NCI-H146 (cell line): Measurements from ENCODE around the gene FAM43A.
A peak's percentile ranks its signal among the peaks of the same experiment; 100 is the strongest.

Experiments
- DNase-seq: peaks from one replicate; lab custom pipeline; 2025; lab: John Stamatoyannopoulos, UW

Gene FAM43A, protein sequence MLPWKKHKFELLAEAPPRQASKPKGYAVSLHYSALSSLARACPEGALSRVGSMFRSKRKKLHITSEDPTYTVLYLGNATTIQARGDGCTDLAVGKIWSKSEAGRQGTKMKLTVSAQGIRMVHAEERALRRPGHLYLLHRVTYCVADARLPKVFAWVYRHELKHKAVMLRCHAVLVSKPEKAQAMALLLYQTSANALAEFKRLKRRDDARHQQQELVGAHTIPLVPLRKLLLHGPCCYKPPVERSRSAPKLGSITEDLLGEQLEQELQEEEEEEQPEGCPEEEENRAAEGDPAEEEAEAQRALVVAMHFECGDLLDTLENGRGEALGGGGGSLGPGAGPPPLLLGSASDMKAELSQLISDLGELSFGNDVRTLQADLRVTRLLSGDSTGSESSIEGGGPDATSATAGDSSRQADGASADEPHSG

DNA sequence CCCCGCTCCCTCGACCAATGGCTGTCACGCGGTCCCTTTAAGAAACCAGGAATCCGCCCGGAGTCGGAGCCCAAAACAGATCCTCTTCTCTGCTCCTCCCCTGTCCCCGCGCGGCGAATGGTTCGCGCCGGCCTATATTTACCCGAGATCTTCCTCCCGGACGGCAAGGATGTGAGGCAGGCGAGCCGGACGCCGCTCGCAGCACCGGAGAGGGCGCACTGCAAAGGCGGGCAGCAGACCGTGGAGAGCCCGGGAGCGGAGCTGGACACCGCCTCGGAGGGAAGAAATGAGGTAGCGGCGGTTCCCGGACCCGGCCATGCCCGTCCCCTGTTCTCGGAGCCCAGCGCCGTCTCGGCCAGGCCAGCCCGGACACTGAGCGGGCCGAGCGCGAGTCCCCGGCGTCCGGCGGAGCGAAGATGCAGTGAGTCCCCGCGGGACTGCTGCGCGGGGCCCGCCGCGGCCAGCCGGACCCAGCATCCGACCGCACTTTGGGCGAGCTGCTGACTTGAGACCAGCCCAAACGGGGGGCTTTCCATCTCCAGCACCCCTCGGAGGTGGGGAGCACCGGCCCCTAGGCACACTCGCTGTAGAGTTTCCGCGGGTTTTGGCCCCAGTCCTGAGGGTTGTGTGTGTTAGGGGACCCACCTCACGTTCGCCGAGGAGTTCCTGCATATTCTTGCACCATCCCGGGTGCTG, at the start of gene FAM43A:
Gene FAM43A, plus strand, starts transcription at position 166 of the 696 bp plus-strand sequence. CDS start 944 bp downstream, outside the sequence.
- DNase-seq = peak; percentile 87

DNA sequence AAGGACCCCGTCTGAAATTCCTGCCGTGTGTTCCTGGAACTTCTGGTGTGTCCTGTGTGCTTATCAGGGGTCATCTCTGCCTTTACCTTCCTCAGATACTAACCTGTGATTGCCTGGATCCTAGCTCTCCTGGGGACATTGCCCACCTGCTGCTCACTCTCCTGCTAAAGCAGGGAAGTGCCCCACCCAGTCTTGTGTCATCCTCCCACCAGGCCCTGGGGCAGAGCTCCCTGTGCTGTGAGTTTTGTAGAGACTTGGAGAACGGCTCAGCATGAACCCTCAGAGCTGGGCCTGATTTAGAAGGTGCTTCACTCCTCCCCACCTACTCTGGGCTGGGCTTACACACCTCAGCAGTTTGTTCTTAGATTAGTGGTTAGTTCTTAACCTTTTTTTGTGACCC, 48.6 kb upstream of the FAM43A start:
- DNase-seq = peak; percentile 31

DNA sequence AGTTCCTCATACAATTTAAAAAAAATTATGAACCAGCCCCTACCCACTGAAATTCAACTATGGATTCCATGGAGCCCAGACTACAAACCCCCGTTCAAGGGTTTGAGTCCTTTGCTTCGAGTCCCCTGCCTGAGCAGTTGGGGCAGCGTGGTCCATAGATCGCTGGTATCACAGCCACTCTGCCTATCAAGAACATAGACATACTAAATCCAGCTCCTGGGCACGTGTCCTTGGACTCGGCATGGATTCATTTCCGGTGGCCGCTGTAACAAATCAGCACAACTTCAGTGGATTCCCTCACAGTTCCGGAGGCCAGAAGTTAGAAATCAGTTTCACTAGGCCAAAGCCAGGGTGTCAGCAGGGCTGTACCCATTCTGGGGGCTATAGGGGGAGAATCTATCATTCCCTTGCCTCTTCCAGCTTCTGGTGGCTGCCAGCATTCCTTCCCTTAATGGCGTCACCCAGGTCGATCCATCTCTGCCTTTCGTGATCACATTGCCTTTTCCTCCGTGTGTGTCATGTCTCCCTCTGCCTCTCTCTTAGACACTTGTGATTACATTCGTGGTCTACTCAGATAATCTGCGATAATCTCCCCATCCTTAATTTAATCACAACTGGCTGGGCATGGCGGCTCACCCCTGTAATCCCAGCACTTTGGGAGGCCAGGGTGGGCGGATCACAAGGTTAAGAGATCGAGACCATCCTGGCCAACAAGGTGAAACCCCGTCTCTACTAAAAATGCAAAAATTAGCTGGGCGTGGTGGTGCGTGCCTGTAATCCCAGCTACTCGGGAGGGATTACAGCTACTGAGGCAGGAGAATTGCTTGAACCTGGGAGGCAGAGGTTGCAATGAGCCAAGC, 47.9 kb upstream of the FAM43A start:
- no peak for DNase-seq

DNA sequence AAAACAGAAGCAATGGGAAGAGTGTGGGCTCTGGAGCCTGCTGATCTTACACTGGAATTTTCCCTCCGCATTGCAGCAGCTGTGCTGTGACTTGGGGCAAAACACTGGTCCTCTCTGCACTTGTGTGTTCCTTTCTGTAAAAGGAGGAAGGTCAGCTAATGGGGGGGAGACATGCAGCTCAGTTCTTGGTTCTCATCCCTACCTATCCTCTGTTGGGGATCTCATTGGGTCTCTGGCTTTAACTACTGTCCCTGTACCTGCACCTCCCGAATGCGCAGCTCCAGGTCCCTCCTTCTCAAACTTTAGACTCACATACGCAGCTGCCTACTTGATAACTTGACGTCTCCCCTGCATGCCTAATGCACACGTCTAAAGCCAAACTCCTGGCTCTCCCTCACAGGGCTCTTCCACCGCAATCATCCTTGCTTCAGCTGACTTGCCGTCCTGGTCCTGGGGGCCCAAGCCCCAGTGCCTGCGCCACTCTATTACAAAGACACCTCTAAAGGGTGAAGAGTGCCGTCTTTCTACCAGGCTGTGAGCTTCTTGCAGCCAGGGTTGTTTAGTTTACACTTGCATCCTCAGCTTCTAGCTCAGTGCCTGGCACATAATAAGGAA, 46.6 kb upstream of the FAM43A start:
- DNase-seq = no peak

DNA sequence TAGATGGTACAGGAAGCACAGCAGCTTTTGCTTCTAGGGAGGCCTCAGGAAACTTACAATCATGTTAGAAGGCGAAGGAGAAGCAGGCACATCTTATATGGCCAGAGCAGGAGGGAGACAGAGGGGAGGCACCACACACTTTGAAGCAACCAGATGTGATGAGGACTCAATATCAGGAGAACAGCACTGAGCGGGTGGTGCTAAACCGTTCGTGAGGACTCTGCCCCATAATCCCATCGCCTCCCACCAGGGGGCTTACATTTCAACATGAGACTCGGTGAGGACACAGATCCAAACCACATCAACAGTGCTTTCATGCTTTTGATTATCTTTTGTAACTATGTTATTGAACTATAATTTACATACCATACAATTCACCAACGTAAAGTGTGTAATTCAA, 44.9 kb upstream of the FAM43A start:
- DNase-seq = no peak

DNA sequence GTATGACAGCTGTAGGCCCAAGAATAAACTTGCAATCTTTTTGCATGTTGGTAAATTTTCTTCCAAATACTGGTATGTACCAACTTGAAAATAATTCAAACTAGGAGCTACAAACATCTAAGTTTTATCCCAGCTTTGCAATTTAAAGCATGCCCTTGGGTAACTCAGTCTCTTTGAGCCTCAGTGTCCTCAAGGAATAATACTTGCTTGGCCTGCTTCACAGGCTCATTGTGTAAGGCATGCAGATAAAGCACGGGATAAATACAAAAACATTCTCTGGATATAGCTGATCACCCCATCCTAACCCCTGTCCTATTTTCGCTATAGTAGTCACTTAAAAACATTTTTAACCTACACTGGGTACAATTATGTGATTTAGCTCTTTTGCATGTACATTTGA, 42.9 kb upstream of the FAM43A start:
- DNase-seq = no peak

DNA sequence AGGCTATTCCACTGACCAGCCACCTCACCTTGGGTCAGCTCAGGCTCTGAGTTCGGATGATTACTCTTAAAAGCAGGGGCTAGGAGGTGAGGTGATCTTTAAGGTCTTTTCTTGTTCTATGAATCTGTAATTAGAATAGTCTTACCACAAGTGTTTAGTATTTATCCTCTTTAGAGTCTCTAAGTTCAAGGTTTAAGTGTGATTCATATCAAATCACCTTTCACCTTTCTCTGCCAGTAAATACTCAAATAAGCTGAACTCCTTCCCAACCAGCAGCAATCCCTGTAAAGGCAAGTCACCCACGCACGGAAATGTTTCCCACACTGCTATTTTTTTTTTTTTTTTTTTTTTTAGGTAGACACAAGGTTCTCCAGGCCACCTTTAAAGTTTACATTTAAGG, 37.9 kb upstream of the FAM43A start:
- no peak for DNase-seq

DNA sequence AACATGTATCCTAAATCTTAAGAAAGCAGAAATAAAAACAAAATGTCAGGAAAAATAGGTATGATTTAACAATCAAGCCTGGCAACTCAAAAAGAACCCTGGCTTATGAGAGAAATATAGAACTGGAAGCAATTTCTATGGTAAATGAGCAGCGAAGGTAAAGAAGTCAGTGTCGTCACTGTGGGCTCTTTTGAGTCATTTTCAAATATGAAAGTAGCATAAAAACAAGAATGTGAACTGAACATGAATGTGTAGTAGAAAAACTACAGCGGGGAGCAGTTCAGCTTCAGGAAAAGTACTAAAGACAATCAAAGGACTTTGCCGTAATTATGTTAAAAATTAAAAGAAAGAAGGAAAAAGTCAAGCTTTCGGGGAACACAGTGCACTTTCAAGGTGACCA, 31.2 kb upstream of the FAM43A start:
- no peak for DNase-seq

DNA sequence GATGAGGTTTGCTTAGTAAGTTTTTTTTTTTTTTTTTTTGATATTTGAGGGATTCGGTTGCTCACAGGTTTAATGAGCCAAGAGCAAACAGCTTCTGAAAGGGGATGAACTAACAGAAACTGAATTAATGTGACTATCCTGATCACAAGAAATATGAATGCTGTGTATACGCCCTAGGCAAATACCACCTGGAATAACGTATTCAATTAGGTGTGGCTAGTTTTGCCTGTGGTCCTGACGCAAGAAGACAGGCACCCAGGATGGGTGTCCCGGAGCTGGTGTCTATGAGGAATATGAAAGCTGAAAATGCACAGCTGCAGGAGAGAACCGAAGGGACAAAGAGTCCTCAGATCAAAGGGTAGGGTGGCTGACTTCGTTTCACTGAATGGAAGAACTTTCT, 28.2 kb upstream of the FAM43A start:
- DNase-seq = peak; percentile 95

DNA sequence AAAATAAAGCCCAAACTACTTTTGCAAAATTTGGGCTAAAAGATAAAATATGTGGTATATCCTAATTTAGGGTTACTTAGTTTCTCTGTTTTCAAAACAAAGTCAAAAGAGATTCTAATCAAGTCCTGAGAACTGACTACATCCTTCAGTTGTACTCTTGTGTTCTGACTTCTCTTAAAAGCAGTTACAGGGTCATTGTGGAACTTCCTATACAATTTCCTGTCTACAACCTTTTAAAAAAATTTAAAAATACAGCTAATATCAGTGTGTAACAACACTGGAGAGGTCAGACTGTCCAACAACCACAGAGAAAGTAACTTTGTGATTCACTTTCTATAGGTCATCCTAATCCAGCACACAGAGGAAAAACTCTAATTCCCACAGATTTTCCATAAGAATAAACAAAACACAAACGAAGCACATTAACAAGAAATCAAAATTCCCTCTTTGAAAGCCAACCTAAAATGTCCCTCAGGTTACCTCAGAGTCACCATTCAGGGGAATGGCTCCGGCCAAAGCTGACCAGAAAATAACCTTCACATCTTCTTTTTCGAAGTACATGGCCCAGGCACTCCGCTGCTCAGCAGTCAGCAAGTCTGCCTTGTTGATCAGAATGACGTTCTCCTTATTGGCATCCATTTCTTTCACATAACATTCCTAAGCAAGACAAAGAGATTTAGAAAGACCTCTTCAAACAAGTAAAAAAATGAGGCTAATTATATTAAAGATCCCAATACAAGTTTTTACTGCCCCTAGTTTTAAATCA, 27.0 kb upstream of the FAM43A start:
- no peak for DNase-seq

DNA sequence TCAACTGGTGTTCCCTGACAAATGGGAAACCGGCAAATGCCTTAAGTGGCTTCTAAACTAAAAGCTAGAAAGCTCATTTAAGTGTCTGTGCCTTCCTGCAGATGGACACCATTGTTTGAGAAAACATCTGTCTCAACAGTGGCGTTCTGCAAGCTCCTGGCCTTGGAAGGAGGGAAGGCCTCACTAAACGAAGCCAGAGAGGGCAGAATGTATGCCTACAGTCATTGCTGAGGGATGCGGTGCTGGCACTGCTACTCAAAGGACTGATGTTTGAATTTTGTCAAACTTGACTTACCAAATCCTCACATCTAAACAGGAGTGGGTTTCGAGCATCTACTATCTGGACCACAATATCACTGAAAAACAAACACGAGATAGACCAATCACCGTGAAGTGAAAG, 25.9 kb upstream of the FAM43A start:
- DNase-seq = no peak

DNA sequence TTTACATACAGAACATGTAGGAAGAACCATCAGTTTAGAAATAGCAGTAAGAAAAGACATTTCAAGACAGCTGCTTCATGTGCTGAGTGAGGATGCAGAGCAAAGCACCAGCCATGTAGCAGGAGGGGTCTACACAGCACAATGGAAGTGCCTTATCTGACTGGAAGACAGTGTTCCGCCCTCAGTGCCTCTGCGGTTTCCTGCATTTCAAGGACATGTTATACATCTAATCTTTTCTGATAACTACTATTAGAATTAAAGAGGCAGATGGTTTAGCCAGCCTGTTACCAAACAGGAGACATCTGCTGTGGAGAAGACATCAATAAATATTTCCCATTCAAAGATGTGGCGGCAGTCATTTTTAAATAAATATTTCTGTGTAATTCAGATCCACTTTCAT, 24.3 kb upstream of the FAM43A start:
- DNase-seq = no peak

DNA sequence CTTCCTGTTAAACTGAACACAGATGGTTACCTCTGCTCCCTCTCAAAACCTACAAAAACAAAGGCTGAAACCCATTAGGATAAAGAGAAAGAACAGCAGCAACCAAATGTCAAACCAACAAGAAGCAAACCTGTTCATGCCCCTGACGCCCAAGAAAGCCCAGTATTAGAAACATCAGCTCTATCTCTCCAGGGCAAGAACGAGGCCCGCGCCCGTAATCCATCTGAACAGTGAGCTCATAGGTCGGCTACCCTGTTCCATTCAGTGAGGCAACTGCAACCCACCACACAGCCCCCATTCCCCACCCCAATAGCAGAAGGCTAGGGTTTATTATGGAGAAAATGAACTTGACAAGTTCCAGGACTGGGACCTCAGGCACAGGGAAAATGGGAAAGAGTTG, 23.7 kb upstream of the FAM43A start:
- no peak for DNase-seq

DNA sequence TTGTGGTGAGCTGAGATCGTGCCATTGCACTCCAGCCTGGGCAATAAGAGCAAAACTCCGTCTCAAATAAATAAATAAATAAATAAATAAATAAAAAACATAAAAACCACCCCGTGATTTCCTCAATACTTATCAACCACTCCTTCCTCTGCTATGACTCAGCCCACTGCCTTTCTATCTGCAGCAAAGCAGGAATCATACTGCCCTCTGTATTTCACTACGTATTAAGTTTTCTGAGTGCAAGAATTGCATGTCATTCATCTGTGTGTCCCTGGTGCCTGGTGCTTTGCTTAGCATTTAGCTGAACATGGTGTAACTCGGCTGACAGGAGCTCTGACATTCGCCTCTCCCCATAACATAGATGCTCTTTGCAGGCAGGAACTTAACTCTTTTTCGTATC, 20.8 kb upstream of the FAM43A start:
- DNase-seq = no peak

DNA sequence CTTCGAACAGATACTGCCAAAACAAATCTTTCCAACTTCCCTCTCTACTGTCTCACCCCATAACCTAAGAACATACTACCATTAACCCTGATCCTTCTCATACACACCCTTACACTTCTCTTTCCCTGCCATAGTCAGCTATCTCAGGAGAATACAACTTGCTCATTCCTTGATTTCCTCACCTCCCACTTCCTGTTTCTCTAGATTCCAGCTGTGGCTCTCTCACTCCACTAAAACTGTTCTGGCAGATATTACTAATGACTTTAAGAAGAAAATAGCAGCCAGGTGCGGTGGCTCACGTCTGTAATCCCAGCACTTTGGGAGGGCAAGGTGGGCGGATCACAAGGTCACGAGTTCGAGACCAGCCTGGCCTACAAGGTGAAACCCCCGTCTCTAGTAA, 18.3 kb upstream of the FAM43A start:
- DNase-seq = no peak

DNA sequence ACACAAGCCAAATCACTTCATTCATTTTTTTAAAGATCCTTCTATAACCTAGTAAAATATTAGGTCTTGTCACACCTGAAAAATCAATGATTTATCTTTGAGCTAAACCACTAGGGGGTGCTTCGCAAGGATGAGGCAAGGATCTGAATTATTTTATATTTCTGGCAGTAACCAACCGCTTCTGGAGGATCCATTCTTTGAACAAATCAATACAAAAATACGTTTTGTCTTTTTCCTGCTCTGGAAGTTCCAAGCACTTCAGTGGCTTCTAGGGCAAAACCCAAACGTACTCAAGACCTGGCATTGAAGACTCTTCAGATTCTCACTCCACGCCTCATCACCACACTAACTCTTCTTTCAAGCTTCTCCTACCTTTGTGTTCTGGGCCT, 14.2 kb upstream of the FAM43A start:
- peak; percentile 62 for DNase-seq

DNA sequence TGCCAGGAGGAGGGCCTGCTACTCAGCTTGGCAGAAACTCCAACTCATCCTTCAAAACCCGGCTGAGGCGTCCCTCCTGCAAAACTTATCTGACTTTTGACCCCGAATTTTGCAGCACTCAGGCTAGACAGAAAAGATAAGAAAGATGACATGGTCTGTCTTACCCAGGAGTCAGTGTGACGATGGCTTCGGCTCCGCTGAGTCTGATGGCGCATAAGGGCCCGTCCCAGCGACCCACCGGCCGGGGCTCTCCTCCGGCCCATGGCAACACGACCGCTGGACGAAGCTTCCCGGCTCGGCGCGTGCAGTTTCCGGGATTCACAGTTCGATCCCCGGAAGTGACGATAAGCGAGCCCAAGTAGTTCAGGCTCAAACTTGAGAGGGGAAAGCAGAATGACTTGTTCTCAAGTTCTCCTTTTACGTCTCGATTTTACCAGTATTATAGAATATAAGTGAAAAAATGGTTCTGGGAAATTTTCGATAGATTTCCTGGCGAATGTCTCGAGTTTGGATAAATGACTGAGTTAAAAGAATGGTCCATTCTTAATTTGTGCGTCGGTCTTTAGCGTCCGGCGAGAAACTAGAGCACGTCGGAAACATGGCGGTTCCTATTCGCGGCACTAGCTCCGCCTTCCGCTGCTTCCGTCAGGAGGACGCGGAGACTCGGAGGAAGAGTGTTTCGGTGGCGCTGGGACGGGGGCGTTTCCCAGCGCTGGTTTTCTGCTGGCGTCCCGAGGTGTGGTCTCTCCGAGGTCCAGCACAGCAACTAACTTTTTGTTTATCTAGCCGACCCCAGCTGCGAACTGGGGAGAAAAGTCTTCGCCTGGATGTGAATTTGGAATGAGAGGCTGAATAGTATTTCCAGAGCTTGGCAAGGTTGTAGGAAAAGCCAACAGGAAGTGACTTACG, 13.5 kb upstream of the FAM43A start, which contains the start of gene LSG1:
Gene LSG1, minus strand, starts transcription at position 292 of the 909 bp plus-strand sequence. Its CDS starts 29 bp downstream, at position 263.
- peak; percentile 98 for DNase-seq

DNA sequence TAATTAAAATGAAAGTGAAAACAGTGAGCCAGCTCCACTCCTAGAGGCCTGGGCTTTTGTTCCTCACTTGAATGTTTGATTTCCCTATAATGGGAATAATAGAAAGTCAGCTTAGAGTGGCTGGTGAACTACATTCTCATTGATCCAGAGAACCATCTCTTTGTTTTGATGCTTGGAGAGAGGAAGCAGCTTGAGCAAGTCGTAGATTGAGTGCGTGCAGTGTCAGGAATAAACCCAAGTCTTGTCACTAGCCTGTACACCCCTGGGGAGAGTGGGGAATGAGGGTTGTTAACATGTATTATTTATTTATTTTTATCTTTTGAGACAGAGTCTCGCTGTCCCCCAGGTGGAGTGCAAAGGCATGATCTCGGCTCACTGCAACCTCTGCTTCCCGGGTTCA, 12.8 kb upstream of the FAM43A start:
- peak; percentile 50 for DNase-seq

DNA sequence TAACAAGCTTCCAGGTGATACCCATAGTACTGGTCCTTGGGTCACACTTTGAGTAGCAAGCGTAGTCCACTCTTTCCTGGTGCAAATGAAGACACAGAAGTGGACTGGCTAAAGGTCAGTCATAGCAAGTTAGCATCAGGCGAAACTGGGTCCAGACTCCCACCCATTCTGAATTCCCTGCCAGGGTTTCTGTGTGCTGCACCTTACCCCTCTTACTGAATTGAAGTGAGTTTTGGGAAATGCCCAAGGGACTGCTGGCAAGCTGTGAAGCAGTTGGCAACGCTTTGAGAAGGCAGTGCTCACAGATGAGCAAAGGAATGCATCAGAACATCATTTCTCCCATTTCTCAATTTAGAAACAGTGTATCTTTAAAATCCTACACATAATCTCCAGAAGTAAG, 11.9 kb upstream of the FAM43A start:
- DNase-seq = no peak

DNA sequence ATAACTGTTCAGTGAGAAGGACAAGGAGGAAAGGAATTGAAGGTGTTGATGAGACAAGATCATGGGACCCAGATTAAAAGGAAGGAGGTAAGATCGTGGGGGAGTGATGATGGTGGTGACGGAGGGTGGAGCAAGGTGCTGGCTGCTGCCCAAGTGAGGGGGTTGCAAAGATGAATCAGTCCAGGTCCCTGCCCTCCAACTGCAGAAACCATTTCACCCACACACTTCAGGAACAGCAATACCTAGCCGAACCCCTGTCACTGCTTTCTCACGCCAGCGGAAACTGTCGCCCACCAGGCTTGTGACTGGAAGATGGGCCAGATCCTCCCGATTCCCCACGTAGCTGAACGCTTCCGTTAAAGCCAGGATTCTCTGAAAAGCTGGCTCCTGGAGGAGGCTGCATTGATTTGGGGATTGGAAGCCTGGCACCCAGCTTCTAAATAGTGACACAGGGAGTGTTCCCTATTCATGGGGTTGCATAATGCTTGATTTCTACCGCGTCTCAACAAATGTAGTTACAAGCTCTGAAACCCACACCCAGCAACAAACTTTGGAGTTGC, 10.5 kb upstream of the FAM43A start:
- no peak for DNase-seq
